Fibroblast of mammary gland (primary cell): ENCODE results near the gene HOXC4.

Experiments
- DNase-seq: peaks from one replicate; pipeline ENCODE4 v3.0.0-alpha.2; 2010; ENCODE audit warnings: low read depth
- H3K4me3 ChIP-seq: 2 replicates; pipeline ENCODE4 v1.5.1; 2011; ENCODE audit warnings: low read depth, mild to moderate bottlenecking, low read length, moderate library complexity; ENCODE audit not compliant: control insufficient read depth
- CTCF ChIP-seq: conservative IDR thresholded peaks from 2 replicates; pipeline ENCODE4 v1.5.1; 2011; ENCODE audit warnings: low read depth, low read length, inconsistent platforms; ENCODE audit not compliant: control insufficient read depth, insufficient read depth

HOXC4 gene

GRCh38 chr12:54047964-54048303 lies 5.7 kb upstream of the HOXC4 start:
- no peak for DNase-seq
- no peak for TF ChIP-seq CTCF
- no peak overlapping the region for H3K4me3 ChIP-seq

GRCh38 chr12:54048406-54049093 lies 5.1 kb upstream of the HOXC4 start:
- TF ChIP-seq CTCF = no peak
- no peak for DNase-seq
- no peak overlapping the region for H3K4me3 ChIP-seq

- no peak for DNase-seq
- no peak overlapping the region for H3K4me3 ChIP-seq
Observed at GRCh38 chr12:54049108-54049507, 4.5 kb upstream of the HOXC4 start.

GRCh38 chr12:54050482-54050810 lies 3.2 kb upstream of the HOXC4 start:
- H3K4me3 ChIP-seq = no peak overlapping the region
- DNase-seq = no peak
- TF ChIP-seq CTCF = no peak

More at GRCh38 chr12:54049108-54049507, 4.5 kb upstream of the HOXC4 start:
- TF ChIP-seq CTCF = no peak

- H3K4me3 ChIP-seq = no peak overlapping the region
- no peak for TF ChIP-seq CTCF
- DNase-seq = peak; percentile 71
Observed at GRCh38 chr12:54051026-54051842, 2.4 kb upstream of the HOXC4 start.

GRCh38 chr12:54051874-54052437 lies 1.7 kb upstream of the HOXC4 start:
- no peak for TF ChIP-seq CTCF
- H3K4me3 ChIP-seq = peak overlapping the region; percentile 3
- peak; percentile 60 for DNase-seq
